Uterus (tissue), 2 donors: ENCODE data around the gene DHFR.

Experiments
- CTCF ChIP-seq, 4 experiments: fragments of 200-600 bp in 2 of 4; fragments of 450-650 bp in 2 of 4; sonication (generic) in 2 of 4; IDR thresholded peaks; one replicate each; pipeline ENCODE4 v1.5.1; 2016 to 2019; ENCODE audit warnings: antibody characterized with exemption in 4 of 4, mild to moderate bottlenecking in 2 of 4, moderate library complexity in 1 of 4
- POLR2A ChIP-seq, 2 donors: fragments of 450-650 bp; IDR thresholded peaks; one replicate each; pipeline ENCODE4 v1.6.1; 2016; ENCODE audit warnings: antibody characterized with exemption in 2 of 2, mild to moderate bottlenecking in 1 of 2, moderate library complexity in 1 of 2

GRCh38 chr5:80597500-80597899 is 57.3 kb downstream of the DHFR start:
- TF ChIP-seq CTCF (IDR thresholded peaks at IDR 0.05), result no peak
- TF ChIP-seq POLR2A (IDR thresholded peaks at IDR 0.05), result no peak
